ENCODE measurements around the gene TMEM151B. TPM values are rescaled to one million over a fixed set of nuclear protein-coding genes. Genes with fewer than 3 reads are reported as not detected.
A peak's percentile ranks its signal among the peaks of the same experiment; 100 is the strongest.

The TMEM151B gene
- total RNA-seq, 4 donors from 2014 or later = 0.27 to 0.57 TPM; not detected in 2

- Histone ChIP-seq H3K27ac (peak overlapping the region; percentile 79 to 99 (median 86)), H3K36me3 (peaks cover 0 to 17% (median 0%) of the 10 kb centered on the region in 3 donors), H3K4me1 (peaks cover 10 to 30% (median 15%) of the 10 kb centered on the region in 4 donors), H3K4me3 (peak overlapping the region; percentile 69 to 83 (median 74)), H3K9me3 (no peaks in the 10 kb centered on the region), H3K27me3 (no peaks in the 10 kb centered on the region)
- TF ChIP-seq CTCF (IDR thresholded peaks at IDR 0.05) (no peak), POLR2A (IDR thresholded peaks at IDR 0.05) (no peak)
- peak in 2 of 3 donors; percentile 51 to 52 for DNase-seq
Observed at GRCh38 chr6:44263354-44264100, 6.7 kb upstream of the TMEM151B start.

GRCh38 chr6:44264154-44265006 lies 5.9 kb upstream of the TMEM151B start:
- Histone ChIP-seq H3K4me3 (peak overlapping the region; percentile 69 to 83 (median 74)), H3K9me3 (no peaks in the 10 kb centered on the region), H3K27me3 (no peaks in the 10 kb centered on the region), H3K4me1 (peaks cover 10 to 30% (median 15%) of the 10 kb centered on the region in 4 donors), H3K27ac (peak overlapping the region; percentile 79 to 99 (median 86)), H3K36me3 (peaks cover 0 to 15% (median 0%) of the 10 kb centered on the region in 3 donors)
- DNase-seq = peak; percentile 61 to 87 (median 82)
- TF ChIP-seq CTCF (IDR thresholded peaks at IDR 0.05) = peak in 1 of 6 experiments; percentile 11
- TF ChIP-seq POLR2A (IDR thresholded peaks at IDR 0.05) = no peak

- Histone ChIP-seq H3K27me3 (peaks cover 0 to 6% of the 10 kb centered on the region in 2 donors), H3K4me1 (peaks cover 10 to 35% (median 13%) of the 10 kb centered on the region in 4 donors), H3K36me3 (peaks cover 0 to 7% (median 0%) of the 10 kb centered on the region in 3 donors), H3K27ac (peak within 1 kb of the TSS; percentile 79 to 99 (median 86)), H3K4me3 (peak within 1 kb of the TSS; percentile 69 to 83 (median 74)), H3K9me3 (no peaks in the 10 kb centered on the region)
- TF ChIP-seq CTCF (IDR thresholded peaks at IDR 0.05) (peak in 5 of 6 experiments; percentile 8 to 21 (median 10)), POLR2A (IDR thresholded peaks at IDR 0.05) (peak; percentile 71 to 73)
- peak; percentile 96 to 98 (median 96) for DNase-seq
Observed at GRCh38 chr6:44265007-44265721, 5.1 kb upstream of the TMEM151B start, which contains the start of gene NFKBIE. Gene NFKBIE (minus strand): TSS chr6:44265551. CDS start chr6:44265346, 205 bp downstream.

GRCh38 chr6:44265722-44266233 lies 4.5 kb upstream of the TMEM151B start:
- Histone ChIP-seq H3K4me3 (peak overlapping the region; percentile 69 to 83 (median 74)), H3K4me1 (peaks cover 10 to 39% (median 12%) of the 10 kb centered on the region in 4 donors), H3K9me3 (no peaks in the 10 kb centered on the region), H3K27me3 (peaks cover 0 to 11% of the 10 kb centered on the region in 2 donors), H3K36me3 (peaks cover 0 to 4% (median 0%) of the 10 kb centered on the region in 3 donors), H3K27ac (peak overlapping the region; percentile 79 to 99 (median 86))
- DNase-seq = peak in 1 of 3 donors; percentile 21
- no peak for TF ChIP-seq POLR2A (IDR thresholded peaks at IDR 0.05)
- TF ChIP-seq CTCF (IDR thresholded peaks at IDR 0.05) = no peak
